VCaP (cell line): ENCODE measurements around the gene RALGAPA2.

ENCODE experiments used
- H3K27ac ChIP-seq: fragments of 450-650 bp; 2 replicates; pipeline ENCODE4 v1.5.1; 2017
- TF ChIP-seq, protein P1 (sequence below): fragments of 450-650 bp; conservative IDR thresholded peaks from 2 replicates; pipeline ENCODE4 v1.5.1; 2017; ENCODE audit warnings: mild to moderate bottlenecking, moderate library complexity

Gene RALGAPA2

DNA sequence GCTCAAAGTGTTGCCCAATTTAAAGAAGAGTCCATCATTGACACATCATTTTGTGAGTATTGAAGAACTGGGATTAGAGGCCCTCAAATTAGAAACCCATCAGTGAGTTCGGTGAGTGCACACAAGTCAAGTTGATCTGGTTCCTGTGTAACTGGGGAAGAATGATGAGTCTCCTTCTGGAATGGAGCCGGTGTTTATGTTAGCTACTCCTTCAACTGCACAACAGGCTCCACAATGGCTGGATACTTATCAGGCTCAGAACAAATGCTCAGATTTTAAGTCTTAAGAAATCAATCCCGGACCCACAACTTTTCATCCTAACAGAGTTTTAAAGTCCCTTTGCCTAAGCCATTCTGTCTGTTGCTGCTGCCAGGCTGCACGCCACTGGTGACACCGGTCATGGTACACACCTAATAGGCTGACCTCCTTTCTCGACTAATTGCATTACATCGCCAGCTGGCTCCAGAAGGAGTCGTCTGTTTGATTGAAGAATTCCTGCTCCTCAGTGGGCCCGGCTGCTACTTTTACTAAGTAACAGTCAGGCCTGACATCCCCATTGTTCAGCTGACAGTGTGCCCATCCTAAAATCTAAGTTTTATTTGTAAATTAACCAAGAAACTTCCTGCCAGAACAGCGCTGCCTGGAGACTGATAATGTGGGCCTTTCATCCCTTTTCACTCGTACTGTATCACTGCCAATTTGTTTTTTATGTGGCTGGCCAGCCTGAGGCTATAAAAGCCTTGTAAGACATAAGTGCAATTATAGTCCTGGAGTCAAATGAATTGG, 214.2 kb downstream of the RALGAPA2 start:
- H3K27ac ChIP-seq = peak overlapping the region; percentile 77
- TF ChIP-seq, protein P1, sequence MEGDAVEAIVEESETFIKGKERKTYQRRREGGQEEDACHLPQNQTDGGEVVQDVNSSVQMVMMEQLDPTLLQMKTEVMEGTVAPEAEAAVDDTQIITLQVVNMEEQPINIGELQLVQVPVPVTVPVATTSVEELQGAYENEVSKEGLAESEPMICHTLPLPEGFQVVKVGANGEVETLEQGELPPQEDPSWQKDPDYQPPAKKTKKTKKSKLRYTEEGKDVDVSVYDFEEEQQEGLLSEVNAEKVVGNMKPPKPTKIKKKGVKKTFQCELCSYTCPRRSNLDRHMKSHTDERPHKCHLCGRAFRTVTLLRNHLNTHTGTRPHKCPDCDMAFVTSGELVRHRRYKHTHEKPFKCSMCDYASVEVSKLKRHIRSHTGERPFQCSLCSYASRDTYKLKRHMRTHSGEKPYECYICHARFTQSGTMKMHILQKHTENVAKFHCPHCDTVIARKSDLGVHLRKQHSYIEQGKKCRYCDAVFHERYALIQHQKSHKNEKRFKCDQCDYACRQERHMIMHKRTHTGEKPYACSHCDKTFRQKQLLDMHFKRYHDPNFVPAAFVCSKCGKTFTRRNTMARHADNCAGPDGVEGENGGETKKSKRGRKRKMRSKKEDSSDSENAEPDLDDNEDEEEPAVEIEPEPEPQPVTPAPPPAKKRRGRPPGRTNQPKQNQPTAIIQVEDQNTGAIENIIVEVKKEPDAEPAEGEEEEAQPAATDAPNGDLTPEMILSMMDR = no peak; the same call in 1 of the 2 replicates

DNA sequence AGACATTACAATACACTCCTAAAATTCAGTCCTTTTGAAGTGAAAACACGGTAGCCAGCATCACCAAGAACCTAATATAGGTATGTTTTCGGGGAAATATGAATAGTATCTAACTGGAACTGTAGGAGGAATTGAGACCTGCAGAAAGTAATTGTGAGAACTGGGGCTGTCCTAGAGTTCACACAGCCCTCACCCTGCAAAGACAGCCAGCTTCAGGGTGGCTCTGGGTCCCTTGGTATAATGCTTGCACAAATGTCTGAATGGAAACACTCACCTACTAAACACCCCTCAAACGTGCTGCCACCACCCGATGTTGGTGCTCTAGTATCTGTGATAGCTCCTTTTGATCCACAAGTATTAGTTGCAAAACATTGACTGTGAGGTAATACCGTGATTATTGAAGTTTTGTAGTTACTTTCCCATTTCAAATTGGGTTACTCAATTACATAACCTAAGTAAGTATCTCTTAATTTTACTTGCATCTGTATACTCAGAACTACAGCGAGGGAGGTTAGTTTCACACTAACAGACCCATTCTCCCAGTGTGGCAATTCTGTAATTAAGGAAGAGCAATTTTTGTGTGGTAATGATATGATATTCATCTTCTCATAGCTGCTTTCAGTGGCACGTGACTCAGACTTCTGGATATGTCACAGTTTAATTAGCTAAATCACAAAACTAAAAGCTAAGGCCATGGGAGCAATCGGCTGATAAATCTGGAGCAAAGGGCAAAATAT, 215.0 kb downstream of the RALGAPA2 start:
- TF ChIP-seq, protein P1 = no peak
- peak overlapping the region; percentile 77 for H3K27ac ChIP-seq

DNA sequence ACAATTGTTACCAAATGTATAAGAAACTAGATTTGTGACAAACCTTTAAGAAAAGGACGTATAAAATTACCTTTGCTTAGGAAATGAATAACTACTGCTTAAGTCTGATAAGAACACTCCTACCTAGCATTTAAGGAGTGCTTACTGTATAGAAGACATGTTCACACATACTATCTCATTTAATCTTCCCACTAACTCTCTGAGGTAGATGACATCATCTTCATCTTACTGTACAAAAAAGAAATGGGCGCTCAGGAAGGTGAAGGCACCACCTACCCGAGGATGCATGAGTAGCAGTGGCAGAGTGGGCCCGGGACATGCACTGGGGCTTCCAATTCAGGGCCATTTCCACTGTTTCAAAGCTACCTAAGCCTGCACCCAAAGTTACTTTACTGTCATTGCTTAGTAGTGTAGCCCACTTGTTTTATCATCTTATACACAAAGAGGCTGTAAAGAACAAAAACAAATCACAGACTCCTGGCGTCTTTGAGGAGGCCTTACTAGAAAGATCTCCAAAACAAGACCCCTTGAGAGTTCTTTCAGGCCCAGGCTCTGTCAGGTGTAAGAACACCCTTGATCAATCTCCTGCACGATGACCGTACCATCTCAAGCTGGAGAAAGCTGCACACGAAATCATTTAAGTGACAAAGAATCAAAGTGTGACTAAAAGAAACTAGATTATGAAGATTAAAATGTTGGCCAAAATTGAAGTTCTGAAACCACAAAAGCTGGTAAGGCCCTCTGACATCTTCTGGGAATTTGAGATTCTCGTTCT, 216.5 kb downstream of the RALGAPA2 start:
- TF ChIP-seq, protein P1 = no peak
- no peak overlapping the region for H3K27ac ChIP-seq

DNA sequence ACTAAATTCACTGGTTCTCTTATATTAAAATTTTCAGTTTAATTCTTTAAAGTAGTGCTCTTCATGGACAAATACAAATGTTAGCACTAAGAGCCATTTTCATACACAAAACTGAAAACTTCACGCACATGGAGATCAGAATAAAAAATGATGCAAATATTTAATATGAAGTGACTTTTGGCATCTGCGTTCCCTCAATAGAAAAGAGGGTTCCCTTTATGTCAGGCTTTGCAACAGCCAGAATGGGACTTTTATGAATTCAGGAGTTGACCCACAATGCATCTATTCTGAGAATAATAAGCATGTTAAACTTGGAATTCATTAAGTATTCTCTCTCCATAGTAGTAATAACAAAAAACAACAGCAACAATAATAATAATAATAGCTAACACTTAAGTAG, 218.7 kb downstream of the RALGAPA2 start:
- no peak overlapping the region for H3K27ac ChIP-seq
- TF ChIP-seq, protein P1 = no peak

DNA sequence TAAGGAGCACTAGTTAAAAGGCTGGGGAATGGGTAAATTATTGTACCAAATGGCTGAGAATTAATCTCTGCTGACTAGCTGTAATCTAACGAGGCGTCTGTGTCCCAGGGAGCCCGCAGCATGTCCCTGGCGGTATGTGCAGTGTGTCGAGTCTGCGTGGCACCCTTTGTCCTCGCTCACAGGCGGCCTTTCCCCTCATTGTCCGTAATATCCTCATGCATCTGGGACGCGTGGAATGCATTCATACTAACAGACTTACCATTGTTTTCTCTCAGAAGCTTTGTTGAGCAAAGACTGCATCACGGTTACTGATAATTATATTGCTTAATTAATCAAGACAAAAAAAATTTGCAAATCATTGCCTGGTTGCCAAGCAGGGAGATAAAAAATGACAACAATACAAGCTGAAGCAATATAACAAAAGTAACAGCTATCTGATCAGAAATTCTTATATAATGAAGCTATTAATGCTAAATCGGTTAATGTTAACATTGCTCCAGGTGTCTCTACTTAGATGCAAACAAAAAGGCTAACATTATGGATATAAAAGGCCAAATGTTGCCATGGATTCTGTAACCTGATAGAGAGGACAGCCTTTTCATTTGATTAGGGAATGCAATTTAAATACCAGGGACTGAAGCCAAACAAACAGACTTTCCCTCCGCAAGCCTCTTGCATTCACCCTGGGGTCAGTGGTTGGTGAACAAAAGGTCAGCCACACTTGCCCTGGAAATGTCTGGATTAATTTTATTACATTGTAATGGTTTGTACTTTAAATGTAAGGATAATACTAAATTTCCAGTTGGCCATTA, 219.7 kb downstream of the RALGAPA2 start:
- H3K27ac ChIP-seq = no peak overlapping the region
- TF ChIP-seq, protein P1 = no peak

DNA sequence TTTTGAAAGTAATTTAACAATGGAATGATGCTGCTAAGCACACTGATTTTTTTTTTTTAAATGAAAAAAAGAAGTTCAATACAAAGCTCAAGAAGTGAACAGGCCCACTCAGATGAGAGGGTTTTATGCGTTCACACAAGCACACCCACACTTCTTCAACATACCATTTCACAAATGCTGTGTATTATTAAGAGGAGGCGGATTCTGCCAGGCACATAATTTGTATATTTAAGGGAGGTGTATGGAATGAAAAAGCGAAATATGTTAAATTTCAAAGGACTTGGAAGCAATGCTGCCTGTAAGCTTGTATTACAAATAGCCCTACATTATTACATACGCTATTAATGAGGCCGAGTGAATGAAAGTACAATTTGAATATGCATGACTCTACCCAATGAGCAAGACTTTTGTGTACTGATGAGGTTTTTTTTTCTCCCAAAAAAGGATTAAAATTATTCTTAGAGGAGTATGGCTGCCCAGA, 220.6 kb downstream of the RALGAPA2 start:
- no peak overlapping the region for H3K27ac ChIP-seq
- TF ChIP-seq, protein P1 = no peak
